GM12892 (cell line): ENCODE data around the gene FATE1.
A peak's percentile ranks its signal among the peaks of the same experiment; 100 is the strongest.

Experiments
- DNase-seq: peaks from one replicate; pipeline ENCODE4 v3.0.0; 2011; ENCODE audit not compliant: insufficient read length
- FAIRE-seq: peaks from 2 replicates; lab custom pipeline; 2011; peaks lifted over from hg19 to GRCh38; lab: Jason Lieb, UNC
- POLR2A ChIP-seq: IDR thresholded peaks from 2 replicates; pipeline ENCODE4 v1.6.1; 2011; ENCODE audit warnings: low read depth, low read length, control low read depth
- POLR2AphosphoS5 ChIP-seq: IDR thresholded peaks from 2 replicates; pipeline ENCODE4 v1.6.1; 2011; ENCODE audit warnings: low read depth, low read length, control low read depth
- TAF1 ChIP-seq: IDR thresholded peaks from 2 replicates; pipeline ENCODE4 v1.6.1; 2011; ENCODE audit warnings: low read depth, mild to moderate bottlenecking, control low read depth, low read length, borderline replicate concordance

Gene FATE1

DNA sequence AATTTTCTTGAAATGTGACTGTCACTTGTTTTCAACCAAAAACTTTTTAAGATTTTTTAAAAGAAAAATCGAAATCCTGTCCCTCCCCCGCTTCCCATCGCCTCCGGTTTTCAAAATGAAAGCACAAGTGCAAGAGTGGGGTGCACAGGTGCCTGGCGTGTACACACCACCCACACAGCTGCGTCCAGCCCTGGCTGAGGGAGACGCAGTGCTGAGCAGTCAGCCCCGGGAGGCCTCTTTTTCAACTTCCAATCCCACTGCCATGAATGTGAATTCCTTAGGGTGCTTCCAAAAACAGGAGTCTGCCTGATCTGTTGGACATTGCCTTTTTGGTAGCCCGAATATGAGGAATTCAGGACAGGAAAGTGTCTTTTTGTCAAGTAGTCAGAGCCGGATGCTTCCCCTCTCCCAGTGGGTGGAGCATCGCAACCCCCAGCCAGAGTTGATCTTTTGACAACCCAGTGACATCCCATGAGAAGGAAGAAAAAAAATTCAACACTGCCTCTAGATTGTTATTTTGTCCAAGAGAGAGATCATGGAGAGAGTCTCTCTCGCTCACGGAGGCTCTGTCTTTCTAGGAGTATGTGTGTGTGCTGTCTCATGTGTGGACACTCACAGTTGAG lies 11.7 kb upstream of the FATE1 start:
- FAIRE-seq (no peak), DNase-seq (no peak)
- no peak for TF ChIP-seq POLR2AphosphoS5
- no peak for TF ChIP-seq POLR2A
- no peak for TF ChIP-seq TAF1

DNA sequence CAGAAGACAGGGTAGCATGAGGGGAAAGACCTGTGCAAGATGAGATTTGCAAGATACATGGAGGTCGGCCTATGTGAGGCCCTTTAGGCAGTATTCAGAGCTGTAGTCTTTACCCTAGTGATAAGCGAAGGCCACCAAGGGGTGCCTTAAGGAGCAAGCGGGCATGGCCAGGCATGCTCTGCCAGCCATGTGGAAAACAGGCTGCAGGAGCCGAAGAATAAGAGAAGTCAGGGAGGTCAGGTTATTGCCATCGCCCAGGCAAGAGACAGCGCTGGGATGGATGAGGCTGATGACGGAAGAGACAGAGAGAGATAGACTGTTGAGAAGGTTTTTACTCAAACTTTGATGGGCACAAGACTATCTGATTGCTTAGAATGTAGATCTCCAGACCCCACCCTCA lies 7.0 kb upstream of the FATE1 start:
- TF ChIP-seq TAF1 (no peak), POLR2AphosphoS5 (no peak), POLR2A (no peak)
- FAIRE-seq (no peak), DNase-seq (no peak)

DNA sequence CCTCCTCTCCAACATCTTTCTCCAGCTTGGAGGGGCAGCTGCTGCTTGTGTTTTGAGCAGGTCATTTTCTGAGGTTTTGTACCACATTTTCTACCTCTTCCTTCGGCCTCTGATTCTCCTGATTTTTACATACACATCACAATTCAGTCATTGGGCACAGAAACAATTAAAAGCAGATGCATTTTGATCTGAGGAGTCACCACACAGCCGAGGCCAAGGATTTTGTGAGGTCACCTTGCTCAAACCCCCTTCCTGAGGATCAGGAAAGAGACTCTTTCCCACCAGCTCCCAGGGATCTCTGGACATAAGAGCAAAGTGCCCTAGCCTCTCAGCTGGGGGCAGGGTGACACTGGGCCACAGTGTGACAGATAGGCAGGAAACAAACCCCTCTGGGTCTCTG lies 5.4 kb upstream of the FATE1 start:
- DNase-seq, result no peak
- no peak for FAIRE-seq
- TF ChIP-seq POLR2AphosphoS5 (no peak), POLR2A (no peak), TAF1 (no peak)

DNA sequence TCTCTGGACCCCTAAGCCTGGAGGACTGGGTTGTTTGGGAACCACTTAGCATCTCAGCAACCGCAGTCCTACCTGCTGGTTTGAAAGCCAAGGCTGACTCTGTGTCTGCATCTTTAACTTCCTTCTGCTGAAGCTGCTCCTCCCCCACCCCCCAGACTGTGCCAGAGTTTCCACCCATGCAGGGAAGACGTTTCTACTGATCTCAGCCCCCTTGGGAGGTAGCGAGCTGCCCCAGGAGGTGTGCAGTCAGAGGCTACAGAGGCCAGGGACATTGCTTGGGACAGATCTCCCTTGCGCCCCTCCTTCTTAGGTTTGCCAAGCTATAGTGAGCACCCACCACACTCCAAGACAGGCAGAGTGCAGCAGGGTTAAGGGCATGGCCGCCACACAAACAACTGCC lies 4.7 kb upstream of the FATE1 start:
- TF ChIP-seq POLR2AphosphoS5 (no peak), TAF1 (no peak), POLR2A (no peak)
- no peak for FAIRE-seq
- DNase-seq, result no peak

DNA sequence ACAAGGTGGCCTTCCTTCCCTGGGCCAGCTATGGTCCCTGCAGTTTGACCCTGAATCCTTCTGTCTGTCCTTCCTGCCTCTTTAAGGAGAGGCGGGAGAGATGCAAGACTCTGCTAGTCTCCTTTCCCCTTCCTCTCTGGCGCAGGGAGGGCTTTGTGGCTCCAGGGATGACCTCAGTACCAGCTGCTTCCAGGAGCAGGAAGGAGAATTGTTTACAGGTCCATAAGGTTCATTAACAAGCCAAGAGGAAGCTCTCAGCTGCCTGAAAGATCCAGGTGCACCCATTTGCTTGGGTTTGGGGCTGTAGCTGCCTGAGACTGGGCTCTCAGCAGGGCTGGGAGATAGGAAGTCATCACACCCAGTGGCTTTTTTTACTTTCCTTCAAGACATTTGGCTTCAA lies 4.0 kb upstream of the FATE1 start:
- no peak for DNase-seq
- no peak for TF ChIP-seq POLR2A
- no peak for TF ChIP-seq POLR2AphosphoS5
- TF ChIP-seq TAF1, result no peak
- FAIRE-seq, result no peak

DNA sequence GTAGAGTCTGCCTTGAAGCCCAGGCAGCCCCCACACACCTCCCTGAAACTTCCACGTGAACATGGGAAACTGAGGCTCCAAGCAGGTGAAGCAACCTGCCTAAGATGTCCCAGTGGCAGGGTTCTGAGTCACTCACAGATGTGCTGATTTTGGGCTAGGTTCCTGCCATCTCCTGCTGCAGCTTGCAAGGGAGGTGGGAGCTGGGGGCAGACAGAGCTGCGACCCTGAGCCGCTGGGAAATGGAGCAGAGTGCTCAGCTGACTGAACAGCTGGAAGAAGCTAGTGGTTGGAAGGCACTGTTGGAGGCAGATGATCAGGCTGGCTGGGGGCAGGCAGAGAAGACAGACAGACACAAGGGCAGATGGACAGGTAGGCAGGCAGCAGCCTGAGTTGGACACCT lies 3.6 kb upstream of the FATE1 start:
- TF ChIP-seq TAF1 (no peak), POLR2AphosphoS5 (no peak), POLR2A (no peak)
- no peak for FAIRE-seq

DNA sequence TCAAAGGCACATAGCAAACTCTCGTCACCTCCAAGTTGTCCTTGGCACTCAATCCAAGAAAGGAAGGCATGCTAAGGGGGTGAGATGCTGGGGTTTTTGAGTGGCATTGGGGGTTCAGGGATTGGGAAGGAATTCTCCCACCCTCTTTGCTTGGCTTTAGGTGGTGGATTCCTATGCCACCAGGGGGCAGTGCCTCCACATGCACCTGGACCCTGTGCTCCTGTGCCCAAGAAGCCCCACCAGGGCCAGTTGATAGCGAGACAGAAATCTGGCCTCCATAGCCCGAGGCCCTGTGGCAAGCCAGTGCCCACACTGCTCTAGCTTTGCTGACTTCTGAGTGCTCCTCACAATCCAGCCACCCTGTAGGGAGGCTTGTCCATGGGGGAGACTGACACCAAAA lies 2.0 kb upstream of the FATE1 start:
- FAIRE-seq (peak; percentile 14), DNase-seq (no peak)
- TF ChIP-seq TAF1, result no peak
- no peak for TF ChIP-seq POLR2AphosphoS5
- TF ChIP-seq POLR2A, result no peak

More for the DNA sequence above, 3.6 kb upstream of the FATE1 start:
- no peak for DNase-seq

DNA sequence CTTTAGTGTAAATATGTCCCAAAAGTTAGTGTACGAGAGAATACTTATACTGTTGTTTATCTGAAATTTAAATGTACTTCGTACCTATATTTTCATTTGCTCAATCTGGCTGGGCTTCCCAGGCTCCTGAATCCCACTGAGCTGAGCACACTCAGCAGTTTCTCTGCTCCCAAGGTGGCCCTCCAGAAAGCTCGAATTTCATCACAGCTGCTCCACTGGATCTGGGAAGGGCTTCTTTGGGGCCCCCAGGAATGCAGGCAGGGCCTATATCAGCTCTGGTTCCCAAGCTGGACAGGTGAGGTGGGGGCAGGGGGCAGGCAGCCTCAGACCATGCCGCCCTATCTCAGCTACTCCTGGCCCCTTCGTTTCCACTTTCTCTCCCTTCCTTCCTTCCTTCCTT lies 1.5 kb upstream of the FATE1 start:
- FAIRE-seq, result no peak
- no peak for DNase-seq
- TF ChIP-seq POLR2AphosphoS5, result no peak
- TF ChIP-seq TAF1, result no peak

DNA sequence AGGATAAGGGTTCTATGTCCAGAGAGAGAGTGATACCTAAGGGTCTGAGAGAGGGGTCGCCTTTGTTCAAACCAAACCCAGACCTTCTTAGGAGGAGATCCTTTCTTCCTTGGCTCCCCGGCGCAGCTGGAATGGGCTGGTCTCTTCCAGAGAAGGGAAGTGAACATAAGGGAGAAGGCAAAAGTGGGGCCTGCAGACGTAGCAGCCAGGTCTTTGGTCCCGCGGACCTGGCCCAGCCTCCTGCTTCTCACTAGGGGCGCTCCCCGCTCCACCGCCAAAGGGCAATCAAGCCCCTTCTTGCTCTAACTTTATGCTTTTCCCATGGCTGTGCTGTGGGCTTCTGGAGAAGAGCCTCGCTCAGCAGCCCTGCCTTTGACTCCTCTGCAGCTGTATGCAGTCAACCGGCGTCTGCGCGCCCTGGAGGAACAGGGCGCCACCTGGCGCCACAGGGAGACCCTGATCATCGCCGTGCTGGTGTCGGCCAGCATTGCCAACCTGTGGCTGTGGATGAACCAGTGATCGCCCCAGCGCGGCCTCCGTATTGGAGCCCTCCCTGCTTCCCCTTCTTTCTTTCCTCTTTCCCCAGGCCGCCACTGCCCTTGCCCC lies 6.5 kb downstream of the FATE1 start:
- TF ChIP-seq POLR2A (no peak), TAF1 (no peak), POLR2AphosphoS5 (no peak)
- FAIRE-seq (no peak), DNase-seq (no peak)

DNA sequence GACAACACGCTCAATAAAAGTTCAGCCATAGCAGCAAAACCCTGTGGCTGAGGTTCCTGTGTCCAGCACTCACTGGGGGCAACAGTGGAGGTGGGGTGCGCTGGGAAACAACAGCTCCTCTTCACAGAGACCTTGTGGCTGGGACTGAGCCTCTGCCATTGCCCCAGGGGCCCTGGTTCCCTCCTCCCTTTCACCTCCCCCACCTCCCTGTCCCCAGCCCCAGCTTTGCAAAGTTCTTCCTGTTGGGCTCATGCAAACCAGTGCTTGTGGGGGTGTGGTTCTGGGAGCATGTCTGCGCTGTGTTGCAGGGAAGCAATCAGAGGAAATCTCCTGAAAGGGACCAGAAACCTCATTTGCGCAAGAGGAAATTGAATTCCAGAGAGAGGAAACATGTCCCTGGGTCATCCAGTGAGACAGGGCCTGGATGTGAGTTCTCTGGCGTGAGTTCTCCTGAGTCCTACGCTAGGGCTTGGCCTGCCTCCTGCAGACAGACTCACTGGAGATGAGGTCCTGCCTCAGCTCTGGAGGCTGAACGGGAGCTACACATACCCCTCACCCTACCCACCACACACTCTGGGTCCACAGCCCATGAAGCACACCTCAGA lies 7.4 kb downstream of the FATE1 start:
- FAIRE-seq (no peak), DNase-seq (no peak)
- TF ChIP-seq POLR2A (no peak), TAF1 (no peak), POLR2AphosphoS5 (no peak)

DNA sequence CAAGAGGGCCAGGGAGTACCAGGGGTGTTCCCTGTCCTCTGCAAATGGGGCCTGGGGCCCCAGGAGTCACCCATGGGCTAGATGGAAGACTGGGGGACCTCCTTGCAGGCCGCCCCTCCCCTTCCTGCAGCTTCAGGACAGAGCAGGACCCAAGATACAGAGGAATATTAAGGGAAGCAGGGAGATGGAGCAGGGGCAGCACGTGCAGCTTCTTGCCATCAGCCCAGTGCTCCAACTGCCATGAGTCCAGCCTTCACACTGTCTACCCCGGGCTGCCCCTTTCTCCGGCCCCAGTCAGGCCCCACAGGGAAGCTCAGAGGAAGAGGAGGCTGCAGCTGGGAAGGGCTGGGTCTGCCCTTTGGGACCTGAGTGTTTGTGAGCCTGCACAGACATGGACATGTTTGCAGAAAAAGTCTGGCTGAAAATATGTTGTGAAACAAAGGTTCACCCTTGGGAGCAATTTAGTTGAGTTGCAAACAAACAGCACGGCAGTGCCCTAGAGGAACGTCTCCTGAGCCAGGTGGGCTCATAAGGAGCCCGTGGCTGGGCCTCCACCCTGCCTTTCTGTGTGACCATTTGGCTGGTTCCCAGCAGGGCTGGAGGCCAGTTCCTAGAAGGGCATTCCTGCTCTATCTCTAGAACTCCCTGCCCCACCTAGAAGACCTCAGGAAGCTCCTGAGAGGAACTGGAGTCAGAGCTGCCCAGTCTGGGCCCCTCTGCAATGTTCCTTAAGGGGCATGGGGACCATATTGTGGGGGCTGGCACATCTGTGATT lies 8.9 kb downstream of the FATE1 start:
- DNase-seq, result no peak
- no peak for FAIRE-seq
- TF ChIP-seq TAF1, result no peak
- no peak for TF ChIP-seq POLR2A
- no peak for TF ChIP-seq POLR2AphosphoS5
